CD8-positive, alpha-beta memory T cell (primary cell): Measurements from ENCODE around the gene INPPL1. TPM values are rescaled to one million over a fixed set of nuclear protein-coding genes. Genes with fewer than 3 reads are reported as not detected.

Experiments used
- CTCF ChIA-PET: fragments of 350-600 bp; sonication (Branson Sonifier 250); formaldehyde crosslinking; loops from one replicate; lab custom pipeline; 2021; ENCODE audit warnings: antibody characterized with exemption; lab: Charles Lee
- POLR2A ChIA-PET: fragments of 350-600 bp; sonication (Branson Sonifier 250); formaldehyde crosslinking; loops from one replicate; lab custom pipeline; 2021; ENCODE audit warnings: antibody characterized with exemption; lab: Charles Lee
- DNase-seq, 5 donors: peaks; one replicate each; pipeline versions ENCODE4 v3.0.0 to v3.0.0-alpha.2; 2020 to 2022; ENCODE audit warnings: mixed read lengths in 1 of 5
- H3K27ac ChIP-seq: one replicate; pipeline ENCODE4 v1.7.0; 2013; ENCODE audit warnings: low read depth, mild to moderate bottlenecking, low read length, moderate library complexity
- H3K27me3 ChIP-seq: 2 replicates; pipeline ENCODE4 v1.7.0; 2013; ENCODE audit warnings: low read length, mild to moderate bottlenecking; ENCODE audit not compliant: insufficient read depth, poor library complexity, severe bottlenecking
- H3K36me3 ChIP-seq: 2 replicates; pipeline ENCODE4 v1.7.0; 2013; ENCODE audit warnings: mild to moderate bottlenecking, low read length, moderate library complexity; ENCODE audit not compliant: insufficient read depth
- H3K4me1 ChIP-seq: 2 replicates; pipeline ENCODE4 v1.7.0; 2013; ENCODE audit warnings: mild to moderate bottlenecking, low read length, moderate library complexity; ENCODE audit not compliant: insufficient read depth
- H3K4me3 ChIP-seq: 2 replicates; pipeline ENCODE4 v1.7.0; 2013; ENCODE audit warnings: mild to moderate bottlenecking, low read length
- H3K9me3 ChIP-seq: 2 replicates; pipeline ENCODE4 v1.7.0; 2013; ENCODE audit warnings: mild to moderate bottlenecking, low read length
- H3K27ac Mint-ChIP-seq, 8 donors: one replicate each; pipeline ENCODE4 v1.8.0; 2020 to 2021; ENCODE audit warnings: mixed read lengths in 8 of 8, mild to moderate bottlenecking in 6 of 8, inconsistent platforms in 3 of 8, moderate library complexity in 3 of 8
- H3K27me3 Mint-ChIP-seq, 2 donors: one replicate each; pipeline ENCODE4 v1.8.0; 2020 to 2021; ENCODE audit warnings: mixed read lengths in 2 of 2, mild to moderate bottlenecking in 1 of 2, moderate library complexity in 1 of 2
- H3K36me3 Mint-ChIP-seq, 3 donors: one replicate each; pipeline ENCODE4 v1.8.0; 2020 to 2021; ENCODE audit warnings: mixed read lengths in 3 of 3, inconsistent platforms in 1 of 3, mild to moderate bottlenecking in 1 of 3
- H3K4me1 Mint-ChIP-seq, 3 donors: one replicate each; pipeline ENCODE4 v1.8.0; 2020 to 2021; ENCODE audit warnings: mixed read lengths in 3 of 3, inconsistent platforms in 1 of 3, mild to moderate bottlenecking in 1 of 3
- H3K4me3 Mint-ChIP-seq, 7 donors: one replicate each; pipeline ENCODE4 v1.8.0; 2020 to 2021; ENCODE audit warnings: mixed read lengths in 7 of 7, mild to moderate bottlenecking in 6 of 7, moderate library complexity in 4 of 7, inconsistent platforms in 2 of 7
- H3K9me3 Mint-ChIP-seq, 5 donors: one replicate each; pipeline ENCODE4 v1.8.0; 2020 to 2022; ENCODE audit warnings: mixed read lengths in 5 of 5, mild to moderate bottlenecking in 3 of 5, moderate library complexity in 2 of 5, inconsistent platforms in 1 of 5
- polyA plus RNA-seq: library from polyadenylated mRNA; unstranded; fragments of 300-500 nt; fragmentation: Illumina TruSeq; gene quantifications from one replicate; pipeline ENCODE4 v1.2.3, GENCODE V29; 2021
- total RNA-seq, 2 experiments: library from RNA; stranded (reverse); gene quantifications; one replicate each; pipeline ENCODE4 v1.2.3, GENCODE V29; 2021

INPPL1 gene
- total and polyA plus RNA-seq, 3 experiments from 2014 or later = 11.3 to 103 (median 97.2) TPM

- H3K4me3 Mint-ChIP-seq = peak overlapping the region in 1 of 7 donors; percentile 88
- Histone ChIP-seq H3K4me1 (peaks cover 12% of the 10 kb centered on the region), H3K27me3 (no peaks in the 10 kb centered on the region), H3K4me3 (no peak overlapping the region), H3K36me3 (peaks cover 26% of the 10 kb centered on the region), H3K27ac (no peak overlapping the region), H3K9me3 (no peaks in the 10 kb centered on the region)
- peaks cover 0 to 4% of the 10 kb centered on the region in 2 donors for H3K27me3 Mint-ChIP-seq
- peak overlapping the region in 5 of 8 donors; percentile 12 to 99 (median 82) for H3K27ac Mint-ChIP-seq
- H3K4me1 Mint-ChIP-seq = peaks cover 22 to 29% (median 27%) of the 10 kb centered on the region in 3 donors
- no peaks in the 10 kb centered on the region for H3K9me3 Mint-ChIP-seq
- ChIA-PET CTCF (no interaction called here), POLR2A (no interaction called here)
- peaks cover 0 to 60% (median 0%) of the 10 kb centered on the region in 3 donors for H3K36me3 Mint-ChIP-seq
- DNase-seq = no peak
Measured at GRCh38 chr11:72227316-72228228, 3.0 kb downstream of the INPPL1 start.

- Mint-ChIP-seq H3K4me1 (peaks cover 20 to 26% (median 25%) of the 10 kb centered on the region in 3 donors), H3K9me3 (no peaks in the 10 kb centered on the region), H3K27me3 (peaks cover 0 to 4% of the 10 kb centered on the region in 2 donors), H3K36me3 (peaks cover 0 to 68% (median 0%) of the 10 kb centered on the region in 3 donors), H3K4me3 (no peak overlapping the region), H3K27ac (no peak overlapping the region)
- H3K9me3 ChIP-seq = no peaks in the 10 kb centered on the region
- no peak overlapping the region for H3K4me3 ChIP-seq
- H3K27ac ChIP-seq = no peak overlapping the region
- peaks cover 9% of the 10 kb centered on the region for H3K4me1 ChIP-seq
- ChIA-PET CTCF (no interaction called here), POLR2A (no interaction called here)
- no peak for DNase-seq
- no peaks in the 10 kb centered on the region for H3K27me3 ChIP-seq
- peaks cover 33% of the 10 kb centered on the region for H3K36me3 ChIP-seq
Measured at GRCh38 chr11:72228229-72228843, 3.8 kb downstream of the INPPL1 start.

GRCh38 chr11:72228844-72229231 lies 4.3 kb downstream of the INPPL1 start:
- CTCF ChIA-PET = interaction anchor here (1.4 kb wide), 1 partner anchor 9 kb away, joined by 3 read pairs; no protein-coding TSS in a partner anchor

GRCh38 chr11:72229336-72229924 lies 4.9 kb downstream of the INPPL1 start:
- H3K4me1 ChIP-seq = peaks cover 9% of the 10 kb centered on the region
- no peak overlapping the region for H3K27ac ChIP-seq
- ChIA-PET POLR2A (interaction anchor here (0.6 to 0.7 kb wide), 2 partner anchors 18 to 1763 kb away, joined by 3 to 5 read pairs; no protein-coding TSS in a partner anchor), CTCF (interaction anchor here (1.4 kb wide), 1 partner anchor 8 kb away, joined by 3 read pairs; no protein-coding TSS in a partner anchor)
- DNase-seq = no peak
- H3K4me3 ChIP-seq = no peak overlapping the region
- peaks cover 44% of the 10 kb centered on the region for H3K36me3 ChIP-seq
- H3K27me3 Mint-ChIP-seq = peaks cover 0 to 4% of the 10 kb centered on the region in 2 donors
- no peaks in the 10 kb centered on the region for H3K9me3 Mint-ChIP-seq
- peaks cover 20 to 28% (median 26%) of the 10 kb centered on the region in 3 donors for H3K4me1 Mint-ChIP-seq
- peak overlapping the region in 2 of 8 donors; percentile 17 to 40 for H3K27ac Mint-ChIP-seq
- no peak overlapping the region for H3K4me3 Mint-ChIP-seq
- H3K27me3 ChIP-seq = no peaks in the 10 kb centered on the region
- no peaks in the 10 kb centered on the region for H3K9me3 ChIP-seq
- peaks cover 3 to 74% (median 4%) of the 10 kb centered on the region in 3 donors for H3K36me3 Mint-ChIP-seq

More at GRCh38 chr11:72228844-72229231, 4.3 kb downstream of the INPPL1 start:
- H3K36me3 Mint-ChIP-seq = peaks cover 0 to 73% (median 2%) of the 10 kb centered on the region in 3 donors
- no peaks in the 10 kb centered on the region for H3K9me3 Mint-ChIP-seq
- no peak overlapping the region for H3K4me3 Mint-ChIP-seq
- Histone ChIP-seq H3K9me3 (no peaks in the 10 kb centered on the region), H3K4me1 (peaks cover 9% of the 10 kb centered on the region), H3K4me3 (no peak overlapping the region), H3K36me3 (peaks cover 38% of the 10 kb centered on the region), H3K27me3 (no peaks in the 10 kb centered on the region), H3K27ac (no peak overlapping the region)
- no peak overlapping the region for H3K27ac Mint-ChIP-seq
- peaks cover 20 to 28% (median 26%) of the 10 kb centered on the region in 3 donors for H3K4me1 Mint-ChIP-seq
- POLR2A ChIA-PET = no interaction called here
- no peak for DNase-seq
- H3K27me3 Mint-ChIP-seq = peaks cover 0 to 4% of the 10 kb centered on the region in 2 donors

- Mint-ChIP-seq H3K27ac (peak overlapping the region in 1 of 8 donors; percentile 17), H3K36me3 (peaks cover 6 to 80% (median 7%) of the 10 kb centered on the region in 3 donors), H3K9me3 (no peaks in the 10 kb centered on the region), H3K4me1 (peaks cover 19 to 30% (median 24%) of the 10 kb centered on the region in 3 donors), H3K4me3 (no peak overlapping the region), H3K27me3 (peaks cover 0 to 3% of the 10 kb centered on the region in 2 donors)
- CTCF ChIA-PET = interaction anchor here (1.4 kb wide), 1 partner anchor 8 kb away, joined by 3 read pairs; no protein-coding TSS in a partner anchor
- no peaks in the 10 kb centered on the region for H3K9me3 ChIP-seq
- H3K4me3 ChIP-seq = no peak overlapping the region
- no peak for DNase-seq
- H3K4me1 ChIP-seq = peaks cover 8% of the 10 kb centered on the region
- POLR2A ChIA-PET = interaction anchor here (0.6 to 0.7 kb wide), 2 partner anchors 19 to 1763 kb away, joined by 3 to 5 read pairs; no protein-coding TSS in a partner anchor
- H3K36me3 ChIP-seq = peaks cover 44% of the 10 kb centered on the region
- H3K27me3 ChIP-seq = no peaks in the 10 kb centered on the region
- no peak overlapping the region for H3K27ac ChIP-seq
Measured at GRCh38 chr11:72229925-72230763, 5.6 kb downstream of the INPPL1 start.

GRCh38 chr11:72230764-72231365 lies 6.3 kb downstream of the INPPL1 start:
- Histone ChIP-seq H3K27ac (no peak overlapping the region), H3K36me3 (peaks cover 44% of the 10 kb centered on the region), H3K4me1 (peaks cover 1% of the 10 kb centered on the region), H3K27me3 (no peaks in the 10 kb centered on the region), H3K4me3 (no peak overlapping the region), H3K9me3 (no peaks in the 10 kb centered on the region)
- peaks cover 12 to 22% (median 17%) of the 10 kb centered on the region in 3 donors for H3K4me1 Mint-ChIP-seq
- peak overlapping the region in 1 of 8 donors; percentile 39 for H3K27ac Mint-ChIP-seq
- CTCF ChIA-PET = no interaction called here
- no peaks in the 10 kb centered on the region for H3K9me3 Mint-ChIP-seq
- no peak for DNase-seq
- peaks cover 6 to 81% (median 7%) of the 10 kb centered on the region in 3 donors for H3K36me3 Mint-ChIP-seq
- H3K27me3 Mint-ChIP-seq = peaks cover 0 to 3% of the 10 kb centered on the region in 2 donors
- H3K4me3 Mint-ChIP-seq = no peak overlapping the region
- POLR2A ChIA-PET = no interaction called here
